ENCODE results near the gene NTM.
A peak's percentile ranks its signal among the peaks of the same experiment; 100 is the strongest.
"Not testable (repeated sequence)": the region's sequence is repeated elsewhere in the genome, so short reads cannot be mapped to it uniquely, and the experiment has no call there.

The NTM gene

GRCh38 chr11:132311703-132312102 lies 941.3 kb downstream of the NTM start:
- no peak overlapping the region for H3K4me3 ChIP-seq (replicated peaks in 1 of 2; ENCODE audit: low read depth in 2 of 2, low read length in 2 of 2)
- TF ChIP-seq CTCF (IDR thresholded peaks at IDR 0.05; ENCODE audit: low read depth, low read length): no peak
- DNase-seq (ENCODE audit: low read depth in 2 of 2): no peak

GRCh38 chr11:132312161-132312560 lies 941.7 kb downstream of the NTM start:
- no peak overlapping the region for H3K4me3 ChIP-seq (replicated peaks in 1 of 2; ENCODE audit: low read depth in 2 of 2, low read length in 2 of 2)
- peak; percentile 52 to 89 for DNase-seq (ENCODE audit: low read depth in 2 of 2)
- no peak for TF ChIP-seq CTCF (IDR thresholded peaks at IDR 0.05; ENCODE audit: low read depth, low read length)

GRCh38 chr11:132312701-132313111 lies 942.3 kb downstream of the NTM start:
- no peak overlapping the region for H3K4me3 ChIP-seq (replicated peaks in 1 of 2; ENCODE audit: low read depth in 2 of 2, low read length in 2 of 2)
- DNase-seq (ENCODE audit: low read depth in 2 of 2): peak; percentile 29 to 49
- TF ChIP-seq CTCF (IDR thresholded peaks at IDR 0.05; ENCODE audit: low read depth, low read length): peak; percentile 53

GRCh38 chr11:132314911-132315455 lies 944.6 kb downstream of the NTM start:
- no peak for DNase-seq (ENCODE audit: low read depth in 2 of 2)
- no peak for TF ChIP-seq CTCF (IDR thresholded peaks at IDR 0.05; ENCODE audit: low read depth, low read length)
- no peak overlapping the region for H3K4me3 ChIP-seq (replicated peaks in 1 of 2; ENCODE audit: low read depth in 2 of 2, low read length in 2 of 2)

- no peak overlapping the region for H3K4me3 ChIP-seq (replicated peaks in 1 of 2; ENCODE audit: low read depth in 2 of 2, low read length in 2 of 2)
- TF ChIP-seq CTCF (IDR thresholded peaks at IDR 0.05; ENCODE audit: low read depth, low read length): no peak
- DNase-seq (ENCODE audit: low read depth in 2 of 2): no peak
Measured at GRCh38 chr11:132315696-132316095, 945.3 kb downstream of the NTM start.

- no peak overlapping the region for H3K4me3 ChIP-seq (replicated peaks in 1 of 2; ENCODE audit: low read depth in 2 of 2, low read length in 2 of 2)
- no peak for TF ChIP-seq CTCF (IDR thresholded peaks at IDR 0.05; ENCODE audit: low read depth, low read length)
- peak; percentile 3 to 66 for DNase-seq (ENCODE audit: low read depth in 2 of 2)
Measured at GRCh38 chr11:132318421-132319157, 948.2 kb downstream of the NTM start.

GRCh38 chr11:132319419-132319818 lies 949.0 kb downstream of the NTM start:
- H3K4me3 ChIP-seq (replicated peaks in 1 of 2; ENCODE audit: low read depth in 2 of 2, low read length in 2 of 2); DNase-seq (ENCODE audit: low read depth in 2 of 2): not testable (repeated sequence)
